Measurements from ENCODE around the gene SUDS3.
"Not testable (repeated sequence)": the region's sequence is repeated elsewhere in the genome, so short reads cannot be mapped to it uniquely, and the experiment has no call there.

Gene SUDS3

DNA sequence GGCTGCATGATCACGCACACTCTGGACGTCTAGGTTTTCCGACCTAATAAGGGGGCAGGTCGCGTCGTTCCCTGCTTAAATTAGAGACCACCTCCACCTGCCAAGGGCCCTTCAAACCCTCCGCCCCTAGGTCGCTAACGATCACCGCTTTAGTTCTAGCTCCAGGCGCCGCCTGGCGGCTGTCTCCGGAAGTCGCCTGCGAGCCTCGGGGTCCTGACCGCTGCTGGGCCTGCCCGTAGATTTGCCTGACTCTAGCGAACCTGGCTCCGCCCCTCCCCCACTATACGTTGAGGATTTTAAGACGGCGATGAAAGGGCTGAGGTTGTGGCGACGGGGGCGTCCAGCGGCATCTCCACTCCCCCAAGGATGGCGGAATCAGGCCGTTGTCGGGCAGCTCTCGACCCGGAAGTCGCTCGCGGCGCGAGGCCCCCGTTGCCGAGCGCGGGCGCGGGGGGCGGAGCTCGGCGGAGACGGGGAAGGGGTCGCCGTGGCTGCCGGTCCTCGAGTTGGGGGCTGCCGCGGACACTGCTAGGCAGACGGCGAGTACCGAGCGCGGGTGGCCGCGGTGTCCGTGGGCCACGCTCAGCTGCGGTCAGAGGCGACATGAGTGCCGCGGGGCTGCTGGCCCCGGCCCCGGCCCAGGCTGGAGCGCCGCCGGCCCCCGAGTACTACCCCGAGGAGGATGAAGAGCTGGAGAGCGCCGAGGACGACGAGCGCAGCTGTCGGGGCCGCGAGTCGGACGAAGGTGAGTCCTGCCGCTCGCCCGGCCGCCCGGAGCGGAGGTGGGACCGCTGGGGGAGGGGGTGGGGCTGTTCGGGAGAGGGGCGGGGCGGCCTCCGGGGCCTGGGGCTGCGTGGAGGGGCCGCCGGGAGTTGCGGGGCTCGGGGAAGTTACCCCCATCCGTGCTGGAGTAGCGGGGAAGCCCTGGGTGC, at the start of gene SUDS3:
Gene SUDS3, plus strand, starts transcription at position 467 of the 932 bp plus-strand sequence. Its CDS starts 137 bp downstream, at position 604.
- peak; percentile 78 to 96 (median 91) for DNase-seq (ENCODE audit: low read depth in 2 of 3, low spot score in 2 of 3)

GRCh38 chr12:118326991-118327390, 49.4 kb upstream of the SUDS3 start:
- no peak for DNase-seq (ENCODE audit: low read depth in 2 of 3, low spot score in 2 of 3)

GRCh38 chr12:118327391-118327790, 49.0 kb upstream of the SUDS3 start:
- no peak for DNase-seq (ENCODE audit: low read depth in 2 of 3, low spot score in 2 of 3)

DNA sequence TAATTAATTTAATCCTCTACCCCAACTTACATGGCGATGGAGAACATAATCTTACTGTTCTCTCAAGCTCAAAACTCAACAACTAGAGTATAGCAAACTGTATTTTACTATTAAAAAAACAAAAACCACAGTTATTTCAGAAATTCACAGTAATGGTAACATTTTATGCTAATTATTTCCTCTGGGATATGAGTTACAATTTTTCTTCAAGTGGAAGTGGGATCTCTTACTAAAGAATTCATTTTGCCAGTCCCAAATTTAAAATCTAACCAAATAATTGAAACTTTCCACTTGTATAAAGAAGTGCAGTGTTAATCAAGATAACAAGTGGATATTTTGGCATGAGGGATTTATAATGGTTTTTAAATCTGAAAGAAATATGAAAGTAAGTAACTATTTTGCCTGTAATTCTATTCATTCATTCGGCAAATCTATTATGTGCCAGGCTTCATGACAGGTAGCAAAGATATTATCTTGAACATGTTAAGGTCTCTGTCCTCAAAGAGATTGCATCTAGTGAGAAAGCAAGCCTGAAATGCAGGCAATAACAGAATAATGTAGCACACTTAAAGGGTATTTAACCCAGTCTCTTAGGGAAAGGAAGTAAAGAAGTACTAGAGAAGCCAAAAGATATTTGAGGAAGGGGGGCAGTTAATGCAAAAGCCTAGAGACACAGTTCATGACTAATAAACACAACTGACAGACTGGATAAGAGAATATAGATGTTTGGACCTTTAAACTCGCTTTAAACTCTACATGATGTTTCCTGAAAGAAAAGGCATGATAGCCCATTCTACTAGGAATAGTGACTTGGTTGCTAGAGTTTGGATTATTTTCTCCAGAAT, 47.6 kb upstream of the SUDS3 start:
- no peak for DNase-seq (ENCODE audit: low read depth in 2 of 3, low spot score in 2 of 3)

DNA sequence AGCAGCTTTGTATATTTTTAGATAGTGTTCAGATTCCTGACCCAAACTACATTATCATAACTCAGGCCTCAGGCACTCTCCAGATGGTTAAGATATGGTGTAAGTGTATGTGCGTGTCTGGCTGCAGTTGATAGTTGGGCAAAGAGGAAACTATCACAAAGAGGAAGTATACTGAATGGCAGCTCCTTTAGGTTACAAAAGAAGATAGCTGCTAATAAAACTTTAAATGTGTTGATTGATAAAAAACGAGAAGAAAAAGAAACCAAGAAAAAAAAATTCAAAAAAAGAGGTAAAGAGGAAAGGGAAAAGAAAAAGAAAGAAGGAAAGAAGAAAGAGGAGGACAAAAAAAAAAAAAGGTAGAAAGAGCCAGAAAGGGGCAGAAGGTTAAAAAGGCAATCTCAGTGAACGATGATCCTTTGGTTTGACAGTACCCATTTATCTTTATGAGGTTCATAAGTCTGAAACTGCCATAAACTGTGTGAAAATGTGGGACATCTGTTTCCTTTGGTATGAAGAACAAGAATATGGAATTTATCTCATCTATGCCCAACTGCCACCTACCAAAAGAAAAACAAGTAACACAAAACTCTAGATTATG, 45.8 kb upstream of the SUDS3 start:
- no peak for DNase-seq (ENCODE audit: low read depth in 2 of 3, low spot score in 2 of 3)

DNA sequence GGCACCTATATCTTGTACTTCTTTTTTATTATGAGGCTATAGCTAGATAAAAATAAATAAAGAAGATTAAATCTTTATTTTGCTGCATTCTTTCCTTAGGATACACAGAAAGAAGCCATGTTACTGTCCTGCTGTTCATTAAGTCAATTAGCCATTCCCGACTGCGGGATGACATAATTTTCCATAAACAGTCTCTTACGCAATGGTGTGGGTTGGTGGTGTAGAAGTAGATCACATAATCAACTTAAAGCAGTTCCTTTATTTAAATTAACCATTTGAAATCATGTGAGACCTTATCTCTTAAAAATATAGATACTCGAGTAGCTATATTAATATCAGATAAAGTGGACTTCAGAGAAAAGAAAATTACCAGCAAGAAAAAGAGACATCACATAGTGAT, 43.8 kb upstream of the SUDS3 start:
- no peak for DNase-seq (ENCODE audit: low read depth in 2 of 3, low spot score in 2 of 3)

DNA sequence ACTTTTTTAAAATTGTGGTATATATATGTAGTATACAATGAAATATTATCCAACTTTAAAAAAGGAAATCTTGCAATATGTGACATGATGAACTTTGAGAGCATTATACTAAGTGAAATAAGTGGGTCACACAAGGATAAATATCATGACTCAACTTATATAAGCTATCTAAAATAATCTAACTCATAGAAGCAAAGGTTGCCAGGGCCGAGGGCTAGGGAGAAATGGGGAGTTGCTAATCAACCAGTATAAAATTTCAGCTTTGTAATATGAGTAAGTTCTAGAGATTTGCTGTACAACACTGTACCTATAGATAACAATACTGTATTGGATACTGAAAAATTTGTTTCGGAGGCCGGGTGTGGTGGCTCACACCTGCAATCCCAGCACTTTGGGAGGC, 42.1 kb upstream of the SUDS3 start:
- DNase-seq (ENCODE audit: low read depth in 2 of 3, low spot score in 2 of 3): no peak

DNA sequence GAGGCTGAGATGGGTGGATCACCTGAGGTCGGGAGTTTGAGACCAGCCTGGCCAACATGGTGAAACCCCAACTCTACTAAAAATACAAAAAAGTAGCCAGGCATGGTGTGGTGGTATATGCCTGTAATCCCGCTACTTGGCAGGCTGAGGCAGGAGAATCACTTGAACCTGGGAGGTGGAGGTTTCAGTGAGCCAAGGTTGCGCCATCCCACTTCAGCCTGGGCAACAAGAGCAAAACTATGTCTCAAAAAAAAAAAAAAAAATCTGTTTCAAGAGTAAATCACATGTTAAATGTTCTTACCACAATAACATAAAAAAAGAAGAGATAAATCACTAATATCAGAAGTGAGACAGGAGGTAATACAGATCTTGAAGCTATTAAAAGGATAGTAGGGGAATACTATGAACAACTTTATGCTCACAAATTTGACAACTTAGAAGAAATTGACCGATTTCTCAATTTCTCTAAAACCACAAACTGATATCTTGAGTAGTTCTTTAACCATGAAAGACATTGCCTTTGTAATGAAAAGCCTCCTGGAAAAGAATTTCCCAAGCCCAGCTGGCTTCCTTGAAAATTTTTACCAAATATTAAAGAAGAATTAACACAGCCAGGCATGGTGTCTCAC, 41.3 kb upstream of the SUDS3 start:
- DNase-seq (ENCODE audit: low read depth in 2 of 3, low spot score in 2 of 3): no peak

DNA sequence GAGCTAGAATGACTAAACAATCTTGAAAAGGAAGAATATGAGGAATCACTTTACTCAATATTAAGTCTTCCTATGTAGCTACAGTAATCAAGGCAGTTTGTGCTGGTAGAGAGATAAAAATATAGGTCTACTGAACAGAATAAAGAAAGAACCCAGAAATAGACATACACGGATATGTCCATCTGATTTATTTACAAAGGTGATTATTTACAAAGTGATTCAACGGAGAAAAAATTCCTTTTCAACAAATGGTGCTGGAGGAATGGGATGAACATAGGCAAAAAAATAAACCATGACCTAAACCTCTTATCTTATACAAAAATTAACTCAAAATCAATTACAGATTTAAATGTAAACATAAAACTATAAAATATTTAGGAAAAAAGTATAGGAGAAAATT, 40.2 kb upstream of the SUDS3 start:
- no peak for DNase-seq (ENCODE audit: low read depth in 2 of 3, low spot score in 2 of 3)

- DNase-seq (ENCODE audit: low read depth in 2 of 3, low spot score in 2 of 3): no peak
Measured at GRCh38 chr12:118337194-118337838, 39.0 kb upstream of the SUDS3 start.

- no peak for DNase-seq (ENCODE audit: low read depth in 2 of 3, low spot score in 2 of 3)
Measured at GRCh38 chr12:118342090-118342489, 34.3 kb upstream of the SUDS3 start.

DNA sequence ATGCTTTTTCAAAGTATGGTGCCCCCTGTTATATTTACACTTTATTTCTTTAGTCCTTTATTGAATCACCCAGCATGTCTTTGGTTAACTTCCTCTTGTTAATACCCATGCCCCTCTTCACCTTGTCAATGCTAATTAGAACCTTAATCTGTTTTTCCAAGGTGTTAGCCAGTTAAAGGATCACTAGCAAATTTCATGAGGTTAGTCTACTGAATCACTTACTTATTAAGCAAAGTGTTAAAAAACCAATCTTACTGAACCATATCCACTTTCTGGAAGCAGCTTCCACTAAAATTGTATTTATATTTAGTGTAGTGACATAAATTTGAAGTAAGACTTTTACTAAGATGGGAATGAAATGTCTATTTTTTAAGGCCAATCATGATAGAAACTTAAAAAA, 31.5 kb upstream of the SUDS3 start:
- no peak for DNase-seq (ENCODE audit: low read depth in 2 of 3, low spot score in 2 of 3)

- no peak for DNase-seq (ENCODE audit: low read depth in 2 of 3, low spot score in 2 of 3)
Measured at GRCh38 chr12:118345355-118345754, 31.0 kb upstream of the SUDS3 start.

- DNase-seq (ENCODE audit: low read depth in 2 of 3, low spot score in 2 of 3): no peak
Measured at GRCh38 chr12:118346895-118347294, 29.5 kb upstream of the SUDS3 start.

DNA sequence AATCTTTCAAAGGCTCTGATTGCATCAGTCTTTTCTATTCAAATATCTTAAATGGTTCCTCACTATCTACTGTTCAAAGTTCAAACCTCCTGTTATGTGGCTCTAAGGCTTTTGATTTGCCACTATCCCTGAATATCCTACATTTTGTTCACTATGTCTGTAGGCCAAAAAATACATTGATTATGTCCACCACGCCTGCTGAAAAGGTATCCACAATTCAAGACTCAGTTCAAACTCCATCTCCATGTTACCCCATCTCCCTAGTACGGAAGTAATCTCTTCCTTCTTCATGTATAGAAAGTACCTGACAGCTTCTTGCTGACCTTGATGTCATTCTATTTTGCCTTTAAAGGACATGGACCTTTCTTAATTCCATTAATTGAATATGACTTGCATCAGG, 28.4 kb upstream of the SUDS3 start:
- no peak for DNase-seq (ENCODE audit: low read depth in 2 of 3, low spot score in 2 of 3)

GRCh38 chr12:118350908-118351559, 25.3 kb upstream of the SUDS3 start:
- no peak for DNase-seq (ENCODE audit: low read depth in 2 of 3, low spot score in 2 of 3)

DNA sequence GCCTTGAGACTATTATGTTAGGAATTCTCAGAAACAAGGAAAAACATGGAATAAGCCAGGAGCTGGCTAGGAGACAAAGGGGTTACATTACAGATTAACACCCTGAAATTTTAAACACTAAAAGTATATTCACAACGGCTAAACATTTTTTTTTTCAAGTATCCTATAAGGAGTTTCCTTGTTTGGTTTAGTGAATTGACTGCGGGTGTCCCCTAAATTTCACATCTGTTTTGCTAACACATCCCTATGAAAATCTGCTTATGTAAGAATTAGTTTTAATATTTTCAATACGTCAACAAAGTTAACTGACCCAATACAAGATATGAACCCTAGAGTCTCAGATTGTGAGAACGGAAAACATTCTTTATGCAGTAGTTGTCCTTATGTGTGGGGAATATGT, 22.6 kb upstream of the SUDS3 start:
- no peak for DNase-seq (ENCODE audit: low read depth in 2 of 3, low spot score in 2 of 3)

- not testable (repeated sequence) for DNase-seq (ENCODE audit: low read depth in 2 of 3, low spot score in 2 of 3)
Measured at GRCh38 chr12:118354503-118354902, 21.9 kb upstream of the SUDS3 start.

DNA sequence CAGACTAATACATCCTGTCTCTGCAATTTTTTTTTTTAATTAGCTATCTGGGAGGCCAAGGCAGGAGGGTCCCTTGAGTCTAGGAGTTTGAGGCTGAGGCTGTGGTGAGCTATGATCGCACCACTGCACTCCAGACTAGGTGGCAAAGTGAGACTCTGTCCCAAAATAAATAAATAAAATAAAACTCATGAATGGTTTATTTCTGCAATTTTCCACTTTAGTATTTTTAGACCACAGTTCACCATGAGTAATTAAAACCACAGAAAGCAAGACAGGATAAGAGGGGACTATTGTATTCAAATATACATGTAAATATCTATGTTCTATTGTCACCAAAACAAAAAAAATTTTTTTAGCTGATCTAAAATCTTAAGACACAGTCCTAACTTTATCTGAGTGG, 21.5 kb upstream of the SUDS3 start:
- no peak for DNase-seq (ENCODE audit: low read depth in 2 of 3, low spot score in 2 of 3)

GRCh38 chr12:118355843-118356242, 20.5 kb upstream of the SUDS3 start:
- DNase-seq (ENCODE audit: low read depth in 2 of 3, low spot score in 2 of 3): no peak

Measured in activated CD8-positive, alpha-beta memory T cell treated with anti-CD3 and anti-CD28 coated beads for 48 hours (primary cell).